GM12878 (cell line): Measurements from ENCODE around the gene SMG6. TPM values are rescaled to one million over a fixed set of nuclear protein-coding genes. Genes with fewer than 3 reads are reported as not detected.

ENCODE experiments used
- ATAC-seq: fragments of 200-7000 bp; cut with Tn5 transposase; 3 replicates; pipeline ENCODE4 v1.9.1; 2020; ENCODE audit warnings: mild to moderate bottlenecking, moderate library complexity
- BruUV-seq: library from RNA; stranded (reverse); fragments of 400-500 nt; replicated peaks from 2 replicates; lab custom pipeline; 2021; lab: Mats Ljungman, UMichigan
- CTCF ChIA-PET: fragments of 300-600 bp; sonication (Branson Sonifier 250); formaldehyde crosslinking; extraction: SDS; loops from one replicate; lab custom pipeline; 2021; ENCODE audit warnings: inconsistent platforms; lab: Yijun Ruan, JAX
- POLR2A ChIA-PET: fragments of 350-600 bp; formaldehyde crosslinking; extraction: SDS; loops from one replicate; lab custom pipeline; 2021; ENCODE audit warnings: inconsistent platforms; lab: Charles Lee
- RAD21 ChIA-PET: fragments of 300-600 bp; sonication (Branson Sonifier 250); formaldehyde crosslinking; loops from one replicate; lab custom pipeline; 2023; ENCODE audit warnings: antibody characterized with exemption; ENCODE audit not compliant: unreplicated experiment; lab: Charles Lee
- SMC1A ChIA-PET: fragments of 300-600 bp; sonication (Branson Sonifier 250); formaldehyde crosslinking; loops from one replicate; lab custom pipeline; 2023; ENCODE audit not compliant: unreplicated experiment, uncharacterized antibody; lab: Charles Lee
- DNase-seq: peaks from one replicate; pipeline ENCODE4 v3.0.0-alpha.2; 2011; ENCODE audit warnings: low read depth, low spot score
- FAIRE-seq: peaks from 3 replicates; lab custom pipeline; 2011; peaks lifted over from hg19 to GRCh38; lab: Jason Lieb, UNC
- H2AFZ ChIP-seq: 2 replicates; pipeline ENCODE4 v1.6.0; 2011; ENCODE audit warnings: low read depth, low read length, control low read depth; ENCODE audit not compliant: control insufficient read depth
- H3K27ac ChIP-seq: 2 replicates; pipeline ENCODE4 v1.5.1; 2011; ENCODE audit warnings: control low read depth; ENCODE audit not compliant: control insufficient read depth, insufficient read depth
- H3K27me3 ChIP-seq, 2 experiments: replicated peaks in 1 of 2; 2 replicates each; pipeline versions ENCODE4 v1.6.0 to v1.6.1; 2011; ENCODE audit warnings: low read length in 1 of 2; ENCODE audit not compliant: control insufficient read depth in 2 of 2, insufficient read depth in 2 of 2
- H3K36me3 ChIP-seq, 2 experiments: 2 replicates each; pipeline ENCODE4 v1.5.1; 2011; ENCODE audit warnings: low read length in 1 of 2; ENCODE audit not compliant: control insufficient read depth in 2 of 2, insufficient read depth in 2 of 2
- H3K4me1 ChIP-seq: 2 replicates; pipeline ENCODE4 v1.6.1; 2011; ENCODE audit warnings: mild to moderate bottlenecking, low read length, moderate library complexity, mixed read lengths; ENCODE audit not compliant: control insufficient read depth, insufficient read depth
- H3K4me2 ChIP-seq: 2 replicates; pipeline ENCODE4 v1.6.0; 2011; ENCODE audit warnings: control low read depth; ENCODE audit not compliant: control insufficient read depth, insufficient read depth
- H3K4me3 ChIP-seq: fragments of 200-600 bp; sonication (generic); 2 replicates; pipeline ENCODE4 v1.5.1; 2016
- H3K79me2 ChIP-seq: 2 replicates; pipeline ENCODE4 v1.6.0; 2011; ENCODE audit warnings: low read length; ENCODE audit not compliant: control insufficient read depth, insufficient read depth
- H3K9ac ChIP-seq: 2 replicates; pipeline ENCODE4 v1.8.0; 2011; ENCODE audit warnings: low read length, control low read depth, mixed read lengths; ENCODE audit not compliant: control insufficient read depth, insufficient read depth
- H3K9me3 ChIP-seq: replicated peaks from 3 replicates; pipeline ENCODE4 v1.5.1; 2011; ENCODE audit warnings: mild to moderate bottlenecking, low read length; ENCODE audit not compliant: control insufficient read depth, insufficient read depth
- H4K20me1 ChIP-seq: 2 replicates; pipeline ENCODE4 v1.6.0; 2011; ENCODE audit not compliant: control insufficient read depth, insufficient read depth
- CBFB ChIP-seq: IDR thresholded peaks from 2 replicates; pipeline ENCODE4 v1.6.1; 2016; ENCODE audit warnings: antibody characterized with exemption, low read depth
- CBX5 ChIP-seq: sonication (generic); IDR thresholded peaks from 2 replicates; pipeline ENCODE4 v1.6.1; 2016; ENCODE audit warnings: low read depth, moderate library complexity, mild to moderate bottlenecking, inconsistent platforms
- CHD4 ChIP-seq: fragments of 200-600 bp; sonication (generic); IDR thresholded peaks from 2 replicates; pipeline ENCODE4 v1.6.1; 2016; ENCODE audit warnings: mild to moderate bottlenecking
- E2F4 ChIP-seq: IDR thresholded peaks from 2 replicates; pipeline ENCODE4 v1.6.1; 2012; ENCODE audit warnings: low read depth, low read length, improper control_type of control experiment
- E2F8 ChIP-seq: fragments of 450-650 bp; IDR thresholded peaks from 2 replicates; pipeline ENCODE4 v1.6.1; 2018; ENCODE audit warnings: mild to moderate bottlenecking, low read depth, moderate library complexity; ENCODE audit not compliant: partially characterized antibody
- EP300 ChIP-seq, 2 experiments: fragments of 150-350 bp in 1 of 2; IDR thresholded peaks; 2 replicates each; pipeline ENCODE4 v1.6.1; 2011 to 2012; ENCODE audit warnings: low read depth in 2 of 2, low read length in 2 of 2, borderline replicate concordance in 1 of 2, improper control_type of control experiment in 1 of 2, inconsistent platforms in 1 of 2; ENCODE audit not compliant: control insufficient read depth in 1 of 2
- GABPA ChIP-seq: IDR thresholded peaks from 2 replicates; pipeline ENCODE4 v1.6.1; 2014; ENCODE audit warnings: antibody characterized with exemption, low read depth, mild to moderate bottlenecking, inconsistent platforms
- HDGF ChIP-seq: fragments of 450-650 bp; IDR thresholded peaks from 2 replicates; pipeline ENCODE4 v1.6.1; 2016; ENCODE audit warnings: antibody characterized with exemption
- MXI1 ChIP-seq: fragments of 150-350 bp; IDR thresholded peaks from 2 replicates; pipeline ENCODE4 v1.6.1; 2011; ENCODE audit warnings: low read depth, mild to moderate bottlenecking, inconsistent platforms, low read length, improper control_type of control experiment
- NBN ChIP-seq: fragments of 450-650 bp; IDR thresholded peaks from 2 replicates; pipeline ENCODE4 v1.6.1; 2016
- PAX5 ChIP-seq: IDR thresholded peaks from 2 replicates; pipeline ENCODE4 v1.6.1; 2011; ENCODE audit warnings: low read depth, low read length, borderline replicate concordance
- SP1 ChIP-seq: IDR thresholded peaks from one replicate; pipeline ENCODE4 v1.6.1; 2011; ENCODE audit warnings: low read depth, low read length
- SUPT20H ChIP-seq: IDR thresholded peaks from 2 replicates; pipeline ENCODE4 v1.6.1; 2011; ENCODE audit warnings: low read depth, mild to moderate bottlenecking, low read length, moderate library complexity, borderline replicate concordance; ENCODE audit not compliant: control insufficient read depth
- ZNF592 ChIP-seq: fragments of 450-650 bp; IDR thresholded peaks from 2 replicates; pipeline ENCODE4 v1.6.1; 2017; ENCODE audit warnings: mild to moderate bottlenecking, moderate library complexity
- WGBS: methylation state at CpG from one replicate; pipeline ENCODE4 v1.1.6; 2016; ENCODE audit warnings: low lambda C conversion rate; ENCODE audit not compliant: insufficient replicate concordance, insufficient coverage; ENCODE audit errors: missing lambda C conversion rate; 5-methylcytosine and 5-hydroxymethylcytosine counted together
- in situ Hi-C: fragments of 300-500 bp; cut with MboI; formaldehyde crosslinking; loops from 9 replicates; pipeline ENCODE4 v1.14.3; 2018; ENCODE audit warnings: mixed read lengths
- intact Hi-C: fragments of 100-400 bp; cut with micrococcal nuclease; formaldehyde crosslinking; loops from one replicate; pipeline ENCODE4 v1.14.2; 2022; ENCODE audit not compliant: unreplicated experiment
- polyA plus RNA-seq, 11 experiments: library from polyadenylated mRNA; depleted of rRNA in 4 of 11; unstranded in 6 of 11; stranded (reverse) in 5 of 11; fragments of >200 nt; fragmentation: Nextera tagmentation in 4 of 11; fragmentation: Illumina TruSeq in 1 of 11; extraction: Ambion mirVana in 4 of 11; extraction: Trizol in 1 of 11; gene quantifications; 1 replicate in 1 of 11; 2 replicates in 10 of 11; pipeline versions ENCODE4 v1.2.1 to v1.2.3, GENCODE V29; 2011 to 2016; ENCODE audit warnings: inconsistent platforms in 2 of 11, missing spikeins in 2 of 11, low read depth in 1 of 11
- total RNA-seq, 4 experiments: library from RNA; depleted of rRNA in 3 of 4; stranded (reverse); fragments of >200 nt in 3 of 4; fragmentation: Illumina TruSeq in 1 of 4; extraction: Trizol in 1 of 4; gene quantifications; 2 replicates each; pipeline versions ENCODE4 v1.2.1 to v1.2.3, GENCODE V29; 2013 to 2021
- TF ChIP-seq, protein P1 (sequence below): fragments of 450-650 bp; IDR thresholded peaks from 2 replicates; pipeline ENCODE4 v1.6.1; 2017; ENCODE audit warnings: low read depth, mild to moderate bottlenecking, moderate library complexity

The SMG6 gene
- total and polyA plus RNA-seq, 10 of the 15 experiments (the other 5 are each of a cell fraction or from before 2014, with no cell fraction given): 0.58 to 28.7 (median 15.7) TPM

- TF ChIP-seq MXI1 (no peak), SP1 (no peak), CBX5 (no peak), HDGF (no peak), CBFB (no peak), NBN (no peak), CHD4 (no peak)
- TF ChIP-seq, protein P1, sequence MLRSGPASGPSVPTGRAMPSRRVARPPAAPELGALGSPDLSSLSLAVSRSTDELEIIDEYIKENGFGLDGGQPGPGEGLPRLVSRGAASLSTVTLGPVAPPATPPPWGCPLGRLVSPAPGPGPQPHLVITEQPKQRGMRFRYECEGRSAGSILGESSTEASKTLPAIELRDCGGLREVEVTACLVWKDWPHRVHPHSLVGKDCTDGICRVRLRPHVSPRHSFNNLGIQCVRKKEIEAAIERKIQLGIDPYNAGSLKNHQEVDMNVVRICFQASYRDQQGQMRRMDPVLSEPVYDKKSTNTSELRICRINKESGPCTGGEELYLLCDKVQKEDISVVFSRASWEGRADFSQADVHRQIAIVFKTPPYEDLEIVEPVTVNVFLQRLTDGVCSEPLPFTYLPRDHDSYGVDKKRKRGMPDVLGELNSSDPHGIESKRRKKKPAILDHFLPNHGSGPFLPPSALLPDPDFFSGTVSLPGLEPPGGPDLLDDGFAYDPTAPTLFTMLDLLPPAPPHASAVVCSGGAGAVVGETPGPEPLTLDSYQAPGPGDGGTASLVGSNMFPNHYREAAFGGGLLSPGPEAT: no peak
Observed at GRCh38 chr17:2275722-2276121, 27.9 kb downstream of the SMG6 start (continued).

GRCh38 chr17:2274414-2274813, 29.2 kb downstream of the SMG6 start:
- CTCF ChIA-PET: no interaction called here
- SMC1A ChIA-PET: no interaction called here
- intact Hi-C loops: no loop called here
- TF ChIP-seq E2F8 (no peak), E2F4 (no peak), ZNF592 (no peak), EP300 (IDR thresholded peaks at IDR 0.05; ENCODE audit: borderline replicate concordance in 1 of 2, control insufficient read depth in 1 of 2, low read depth in 2 of 2, low read length in 2 of 2) (no peak), GABPA (no peak), SUPT20H (no peak), PAX5 (no peak)

More at GRCh38 chr17:2274414-2274813, 29.2 kb downstream of the SMG6 start:
- no TSS peak for BruUV-seq
- Histone ChIP-seq H3K4me2 (no peak overlapping the region), H3K9me3 (no peaks in the 10 kb centered on the region), H3K9ac (no peak overlapping the region), H3K4me3 (no peak overlapping the region), H3K79me2 (no peaks in the 10 kb centered on the region), H3K36me3 (peaks cover under 1 to 16% of the 10 kb centered on the region in 2 experiments), H2AFZ (no peak overlapping the region), H3K27me3 (no peaks in the 10 kb centered on the region), H3K4me1 (no peaks in the 10 kb centered on the region), H4K20me1 (no peaks in the 10 kb centered on the region), H3K27ac (no peak overlapping the region)
- FAIRE-seq (no peak), DNase-seq (no peak), ATAC-seq (no peak)
- POLR2A ChIA-PET: interaction anchor here (1.0 kb wide), 1 partner anchor 14 kb away, joined by 3 read pairs; no protein-coding TSS in a partner anchor
- in situ Hi-C loops: no loop called here
- 84% methylated on average over 2 of the region's 2 CpGs for WGBS
- RAD21 ChIA-PET: no interaction called here
